Natural killer cell (primary cell): ENCODE measurements around the gene DES. TPM values are rescaled to one million over a fixed set of nuclear protein-coding genes. Genes with fewer than 3 reads are reported as not detected.

Source experiments
- ATAC-seq, 3 donors: fragments of 150-1000 bp in 2 of 3; fragments of 200-7000 bp in 1 of 3; cut with Tn5 transposase; 1 replicate in 1 of 3; 2 replicates in 2 of 3; pipeline ENCODE4 v1.10.0; 2021; ENCODE audit warnings: mild to moderate bottlenecking in 2 of 3, moderate library complexity in 2 of 3
- DNase-seq, 2 donors: peaks; one replicate each; pipeline versions ENCODE4 v3.0.0 to v3.0.0-alpha.2; 2013 to 2021; ENCODE audit warnings: mixed read lengths in 1 of 2
- H3K27ac ChIP-seq: one replicate; pipeline ENCODE4 v1.5.1; 2013; ENCODE audit warnings: mild to moderate bottlenecking, low read length
- H3K27me3 ChIP-seq: one replicate; pipeline ENCODE4 v1.6.1; 2013; ENCODE audit warnings: low read length; ENCODE audit not compliant: control insufficient read depth, insufficient read depth
- H3K36me3 ChIP-seq: one replicate; pipeline ENCODE4 v1.6.1; 2013; ENCODE audit warnings: low read length; ENCODE audit not compliant: control insufficient read depth, insufficient read depth
- H3K4me1 ChIP-seq: one replicate; pipeline ENCODE4 v1.6.1; 2013; ENCODE audit warnings: low read length; ENCODE audit not compliant: control insufficient read depth, insufficient read depth
- H3K4me3 ChIP-seq: one replicate; pipeline ENCODE4 v1.5.1; 2013; ENCODE audit warnings: low read length
- H3K9me3 ChIP-seq: one replicate; pipeline ENCODE4 v1.6.1; 2013; ENCODE audit warnings: low read length; ENCODE audit not compliant: control insufficient read depth, insufficient read depth
- H3K27ac Mint-ChIP-seq, 2 donors: one replicate each; pipeline ENCODE4 v1.8.0; 2022; ENCODE audit warnings: mild to moderate bottlenecking in 2 of 2, mixed read lengths in 2 of 2, moderate library complexity in 1 of 2
- H3K27me3 Mint-ChIP-seq, 2 donors: one replicate each; pipeline ENCODE4 v1.8.0; 2022; ENCODE audit warnings: low read depth in 2 of 2, mixed read lengths in 2 of 2
- H3K36me3 Mint-ChIP-seq: one replicate; pipeline ENCODE4 v1.8.0; 2022; ENCODE audit warnings: mixed read lengths
- H3K4me1 Mint-ChIP-seq, 2 donors: one replicate each; pipeline ENCODE4 v1.8.0; 2022; ENCODE audit warnings: mixed read lengths in 2 of 2
- H3K4me3 Mint-ChIP-seq: one replicate; pipeline ENCODE4 v1.8.0; 2022; ENCODE audit warnings: mild to moderate bottlenecking, moderate library complexity, mixed read lengths
- H3K9me3 Mint-ChIP-seq, 2 donors: one replicate each; pipeline ENCODE4 v1.8.0; 2022; ENCODE audit warnings: mixed read lengths in 2 of 2
- WGBS: methylation state at CpG from one replicate; pipeline ENCODE4 v1.1.7; 2013; ENCODE audit warnings: missing lambda C conversion rate; ENCODE audit not compliant: insufficient coverage; 5-methylcytosine and 5-hydroxymethylcytosine counted together
- intact Hi-C: fragments of 100-400 bp; cut with micrococcal nuclease; formaldehyde crosslinking; loops from one replicate; pipeline ENCODE4 v1.14.2; 2022
- total RNA-seq, 4 donors: library from RNA; stranded (reverse); fragments of 120-200 nt in 1 of 4; gene quantifications; one replicate each; pipeline versions ENCODE4 v1.2.3 to v1.2.4, GENCODE V29; 2013 to 2022
- TF ChIP-seq, protein P1 (sequence below): fragments of 200-600 bp; IDR thresholded peaks from one replicate; pipeline ENCODE4 v1.8.0; 2022; ENCODE audit warnings: antibody characterized with exemption

Gene DES
- total RNA-seq, 3 donors from 2014 or later (not counting 1 experiment from before 2014, with no cell fraction given): not detected

DNA sequence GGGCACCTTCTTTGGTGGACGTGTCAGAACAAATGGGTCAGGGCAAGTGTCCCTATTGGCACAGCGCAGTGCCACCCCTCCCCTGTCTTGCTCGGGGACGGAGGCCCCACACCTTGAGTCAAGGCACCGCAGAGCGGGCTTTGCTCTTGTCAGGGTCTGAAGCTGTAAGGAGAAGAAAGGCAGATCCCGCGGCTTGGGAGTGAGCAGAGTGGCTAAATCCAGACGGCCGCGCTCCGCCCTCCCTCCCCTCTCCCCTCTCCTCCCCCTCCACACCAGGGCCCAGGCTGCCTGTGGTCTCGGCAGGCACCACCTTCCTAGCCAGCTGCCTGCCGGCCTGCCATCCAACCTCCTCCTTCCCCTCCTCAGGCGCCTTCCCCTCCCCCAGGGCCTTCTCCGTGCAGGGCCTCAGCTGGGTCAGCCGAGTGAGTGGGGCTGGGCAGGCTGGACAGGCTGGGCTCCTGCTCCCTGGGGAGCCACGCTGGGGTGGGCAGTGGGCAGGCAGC is 42.3 kb downstream of the DES start:
- Histone ChIP-seq H3K27ac (no peak overlapping the region), H3K4me3 (no peak overlapping the region), H3K36me3 (no peaks in the 10 kb centered on the region), H3K9me3 (no peaks in the 10 kb centered on the region), H3K4me1 (no peaks in the 10 kb centered on the region), H3K27me3 (no peaks in the 10 kb centered on the region)
- peaks cover 0 to 3% of the 10 kb centered on the region in 2 donors for H3K27me3 Mint-ChIP-seq
- ATAC-seq: no peak
- no peaks in the 10 kb centered on the region for H3K4me1 Mint-ChIP-seq
- no peak overlapping the region for H3K27ac Mint-ChIP-seq
- intact Hi-C loops: no loop called here
- H3K9me3 Mint-ChIP-seq: no peaks in the 10 kb centered on the region
- no peak for DNase-seq
- 78% methylated on average over 18 of the region's 18 CpGs for WGBS
- TF ChIP-seq, protein P1, sequence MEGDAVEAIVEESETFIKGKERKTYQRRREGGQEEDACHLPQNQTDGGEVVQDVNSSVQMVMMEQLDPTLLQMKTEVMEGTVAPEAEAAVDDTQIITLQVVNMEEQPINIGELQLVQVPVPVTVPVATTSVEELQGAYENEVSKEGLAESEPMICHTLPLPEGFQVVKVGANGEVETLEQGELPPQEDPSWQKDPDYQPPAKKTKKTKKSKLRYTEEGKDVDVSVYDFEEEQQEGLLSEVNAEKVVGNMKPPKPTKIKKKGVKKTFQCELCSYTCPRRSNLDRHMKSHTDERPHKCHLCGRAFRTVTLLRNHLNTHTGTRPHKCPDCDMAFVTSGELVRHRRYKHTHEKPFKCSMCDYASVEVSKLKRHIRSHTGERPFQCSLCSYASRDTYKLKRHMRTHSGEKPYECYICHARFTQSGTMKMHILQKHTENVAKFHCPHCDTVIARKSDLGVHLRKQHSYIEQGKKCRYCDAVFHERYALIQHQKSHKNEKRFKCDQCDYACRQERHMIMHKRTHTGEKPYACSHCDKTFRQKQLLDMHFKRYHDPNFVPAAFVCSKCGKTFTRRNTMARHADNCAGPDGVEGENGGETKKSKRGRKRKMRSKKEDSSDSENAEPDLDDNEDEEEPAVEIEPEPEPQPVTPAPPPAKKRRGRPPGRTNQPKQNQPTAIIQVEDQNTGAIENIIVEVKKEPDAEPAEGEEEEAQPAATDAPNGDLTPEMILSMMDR: no peak
- no peaks in the 10 kb centered on the region for H3K36me3 Mint-ChIP-seq
- no peak overlapping the region for H3K4me3 Mint-ChIP-seq

DNA sequence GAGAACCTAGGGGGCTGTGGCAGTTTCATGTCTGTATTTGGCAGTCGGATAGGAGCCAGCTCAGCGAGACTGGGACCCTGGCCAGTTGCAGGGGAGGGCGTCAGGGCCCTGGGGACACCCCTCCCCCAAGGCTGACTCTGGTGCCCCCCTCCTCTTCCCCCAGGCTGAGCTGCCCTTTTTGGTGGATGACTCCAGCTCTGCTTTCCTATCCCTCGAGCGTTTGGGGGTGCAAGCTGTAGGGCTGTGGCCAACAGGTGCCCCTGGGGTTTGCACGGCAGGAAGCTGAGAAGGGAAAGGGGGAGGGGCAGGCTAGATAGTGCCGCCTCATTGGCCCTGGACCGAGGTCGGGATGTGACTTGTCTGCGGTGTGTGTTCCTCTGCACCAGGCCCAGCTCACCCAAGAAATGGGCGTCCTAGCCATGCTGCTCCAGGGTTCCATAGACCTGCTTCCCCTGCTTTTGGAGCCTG is 42.9 kb downstream of the DES start:
- H3K9me3 Mint-ChIP-seq: no peaks in the 10 kb centered on the region
- no peaks in the 10 kb centered on the region for H3K9me3 ChIP-seq
- H3K27me3 ChIP-seq: no peaks in the 10 kb centered on the region
- peaks cover 0 to 3% of the 10 kb centered on the region in 2 donors for H3K27me3 Mint-ChIP-seq
- TF ChIP-seq, protein P1: no peak
- no peak overlapping the region for H3K4me3 ChIP-seq
- H3K36me3 ChIP-seq: no peaks in the 10 kb centered on the region
- H3K4me1 ChIP-seq: no peaks in the 10 kb centered on the region
- ATAC-seq: no peak
- H3K36me3 Mint-ChIP-seq: no peaks in the 10 kb centered on the region
- WGBS: 40% methylated on average over 11 of the region's 11 CpGs
- no peak overlapping the region for H3K27ac Mint-ChIP-seq
- no peak overlapping the region for H3K4me3 Mint-ChIP-seq
- DNase-seq: no peak
- intact Hi-C loops: no loop called here
- no peaks in the 10 kb centered on the region for H3K4me1 Mint-ChIP-seq
- H3K27ac ChIP-seq: no peak overlapping the region

DNA sequence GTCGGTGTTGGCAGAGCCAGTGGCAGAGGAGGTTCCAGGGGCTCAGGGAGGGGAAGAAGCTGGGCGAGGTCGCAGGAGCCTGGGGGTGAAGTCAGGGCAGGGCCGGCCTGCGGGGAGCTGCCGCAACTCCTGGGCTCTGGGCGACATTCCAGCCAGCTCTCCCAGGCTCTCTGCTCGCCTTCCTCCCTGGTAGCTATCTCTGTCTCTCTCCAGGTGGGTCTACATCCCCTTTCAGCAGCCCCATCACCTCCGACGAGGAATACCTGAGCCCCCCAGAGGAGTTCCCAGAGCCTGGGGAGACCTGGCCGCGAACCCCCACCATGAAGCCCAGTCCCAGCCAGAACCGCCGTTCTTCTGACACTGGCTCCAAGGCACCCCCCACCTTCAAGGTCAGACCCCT is 43.5 kb downstream of the DES start:
- TF ChIP-seq, protein P1: no peak
- H3K36me3 ChIP-seq: no peaks in the 10 kb centered on the region

DNA sequence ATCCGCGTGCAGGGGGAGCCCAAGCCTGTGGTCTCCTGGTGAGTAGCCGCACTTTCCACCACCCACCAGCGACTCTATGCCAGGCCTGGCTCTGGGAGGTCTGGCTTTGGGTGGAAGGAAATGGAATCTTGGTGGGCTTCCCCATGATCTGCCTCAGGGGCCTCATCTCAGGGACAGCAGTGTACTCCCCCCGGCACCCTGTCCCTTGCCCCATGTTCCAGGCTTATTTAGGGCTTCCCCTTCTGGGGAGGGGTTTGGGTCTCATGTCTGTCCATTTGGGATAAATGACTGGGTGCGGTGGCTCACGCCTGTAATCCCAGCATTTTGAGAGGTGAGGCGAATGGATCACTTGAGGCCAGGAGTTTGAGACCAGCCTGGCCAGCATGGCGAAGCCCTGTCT is 44.2 kb downstream of the DES start:
- H3K27ac Mint-ChIP-seq: no peak overlapping the region
- Histone ChIP-seq H3K9me3 (no peaks in the 10 kb centered on the region), H3K4me3 (no peak overlapping the region), H3K27me3 (no peaks in the 10 kb centered on the region), H3K27ac (no peak overlapping the region), H3K36me3 (no peaks in the 10 kb centered on the region), H3K4me1 (no peaks in the 10 kb centered on the region)
- no peaks in the 10 kb centered on the region for H3K9me3 Mint-ChIP-seq
- peaks cover 0 to 6% of the 10 kb centered on the region in 2 donors for H3K27me3 Mint-ChIP-seq
- no peak overlapping the region for H3K4me3 Mint-ChIP-seq
- WGBS: 84% methylated on average over 7 of the region's 9 CpGs
- no peaks in the 10 kb centered on the region for H3K4me1 Mint-ChIP-seq
- TF ChIP-seq, protein P1: no peak
- ATAC-seq (no peak), DNase-seq (no peak)
- no peaks in the 10 kb centered on the region for H3K36me3 Mint-ChIP-seq
- intact Hi-C loops: no loop called here

More for the DNA sequence above, 43.5 kb downstream of the DES start:
- H3K36me3 Mint-ChIP-seq: no peaks in the 10 kb centered on the region
- no peaks in the 10 kb centered on the region for H3K4me1 ChIP-seq
- no peaks in the 10 kb centered on the region for H3K9me3 Mint-ChIP-seq
- H3K27me3 ChIP-seq: no peaks in the 10 kb centered on the region
- intact Hi-C loops: no loop called here
- no peaks in the 10 kb centered on the region for H3K4me1 Mint-ChIP-seq
- no peak overlapping the region for H3K4me3 ChIP-seq
- no peak overlapping the region for H3K27ac ChIP-seq
- no peak for DNase-seq
- no peak overlapping the region for H3K4me3 Mint-ChIP-seq
- 91% methylated on average over 14 of the region's 14 CpGs for WGBS
- no peak overlapping the region for H3K27ac Mint-ChIP-seq
- ATAC-seq: no peak
- H3K9me3 ChIP-seq: no peaks in the 10 kb centered on the region
- peaks cover 0 to 3% of the 10 kb centered on the region in 2 donors for H3K27me3 Mint-ChIP-seq
